HL-60/S4 (cell line): ENCODE results near the gene KIF26B.
"Not testable (repeated sequence)": the region's sequence is repeated elsewhere in the genome, so short reads cannot be mapped to it uniquely, and the experiment has no call there.

Experiments
- in situ Hi-C: fragments of 300-500 bp; cut with MboI; formaldehyde crosslinking; loops from 2 replicates; pipeline ENCODE4 v1.14.3; 2022; ENCODE audit warnings: low sequenced_read_pairs

Gene KIF26B

GRCh38 chr1:245337829-245338484 is 183.2 kb downstream of the KIF26B start:
- in situ Hi-C loops, result no loop called here

GRCh38 chr1:245338485-245338877 is 183.7 kb downstream of the KIF26B start:
- in situ Hi-C loops, result no loop called here

GRCh38 chr1:245341743-245342142 is 187.0 kb downstream of the KIF26B start:
- in situ Hi-C loops, result no loop called here

GRCh38 chr1:245345191-245345884 is 190.6 kb downstream of the KIF26B start:
- in situ Hi-C loops, result no loop called here

- in situ Hi-C loops, result no loop called here
Measured at GRCh38 chr1:245348626-245349025, 193.8 kb downstream of the KIF26B start.

- in situ Hi-C loops, result no loop called here
Measured at GRCh38 chr1:245353411-245353810, 198.6 kb downstream of the KIF26B start.

- in situ Hi-C loops, result no loop called here
Measured at GRCh38 chr1:245353915-245354775, 199.4 kb downstream of the KIF26B start.

GRCh38 chr1:245355851-245356630 is 201.3 kb downstream of the KIF26B start:
- in situ Hi-C loops, result not testable (repeated sequence)

GRCh38 chr1:245356891-245357585 is 202.3 kb downstream of the KIF26B start:
- in situ Hi-C loops, result no loop called here

- in situ Hi-C loops, result not testable (repeated sequence)
Measured at GRCh38 chr1:245359101-245359680, 204.4 kb downstream of the KIF26B start.

- in situ Hi-C loops, result no loop called here
Measured at GRCh38 chr1:245361065-245361464, 206.3 kb downstream of the KIF26B start.

- in situ Hi-C loops, result no loop called here
Measured at GRCh38 chr1:245361951-245362350, 207.2 kb downstream of the KIF26B start.

GRCh38 chr1:245363461-245364200 is 208.8 kb downstream of the KIF26B start:
- in situ Hi-C loops, result no loop called here

GRCh38 chr1:245365095-245366020 is 210.6 kb downstream of the KIF26B start:
- in situ Hi-C loops, result no loop called here

GRCh38 chr1:245366886-245367285 is 212.1 kb downstream of the KIF26B start:
- in situ Hi-C loops, result no loop called here

GRCh38 chr1:245370175-245370825 is 215.5 kb downstream of the KIF26B start:
- in situ Hi-C loops, result no loop called here

GRCh38 chr1:245370905-245371581 is 216.3 kb downstream of the KIF26B start:
- in situ Hi-C loops, result no loop called here
